Neuronal stem cell (in vitro differentiated cells): Measurements from ENCODE around the gene TRIB2.

Experiments
- DNase-seq: peaks from one replicate; pipeline ENCODE4 v3.0.0-alpha.2; 2013; ENCODE audit warnings: low spot score
- H2AFZ ChIP-seq: one replicate; pipeline ENCODE4 v1.6.1; 2013; ENCODE audit warnings: mild to moderate bottlenecking, low read length, inconsistent platforms
- H2AK5ac ChIP-seq: 2 replicates; pipeline ENCODE4 v1.6.1; 2013; ENCODE audit warnings: low read depth, mild to moderate bottlenecking, inconsistent platforms, low read length, moderate library complexity, mixed read lengths
- H2BK120ac ChIP-seq: 2 replicates; pipeline ENCODE4 v1.6.1; 2013; ENCODE audit warnings: low read depth, mild to moderate bottlenecking, inconsistent platforms, low read length, moderate library complexity, mixed read lengths
- H2BK12ac ChIP-seq: one replicate; pipeline ENCODE4 v1.6.1; 2013; ENCODE audit warnings: low read length, inconsistent platforms
- H2BK15ac ChIP-seq: 2 replicates; pipeline ENCODE4 v1.6.1; 2013; ENCODE audit warnings: mild to moderate bottlenecking, low read length, inconsistent platforms, mixed read lengths
- H2BK5ac ChIP-seq: one replicate; pipeline ENCODE4 v1.6.1; 2013; ENCODE audit warnings: inconsistent platforms, mild to moderate bottlenecking, low read length, moderate library complexity
- H3K14ac ChIP-seq: one replicate; pipeline ENCODE4 v1.6.1; 2013; ENCODE audit warnings: low read length, inconsistent platforms
- H3K18ac ChIP-seq: 2 replicates; pipeline ENCODE4 v1.6.1; 2013; ENCODE audit warnings: low read length, inconsistent platforms
- H3K23ac ChIP-seq: 2 replicates; pipeline ENCODE4 v1.6.1; 2013; ENCODE audit warnings: low read depth, mild to moderate bottlenecking, mixed read lengths, low read length, inconsistent platforms; ENCODE audit not compliant: poor library complexity
- H3K27ac ChIP-seq: replicated peaks from 3 replicates; pipeline ENCODE4 v1.5.1; 2013; ENCODE audit warnings: low read length, inconsistent platforms
- H3K27me3 ChIP-seq, 3 experiments: 2 replicates each; pipeline ENCODE4 v1.6.1; 2013; ENCODE audit warnings: low read length in 3 of 3, mild to moderate bottlenecking in 2 of 3, inconsistent platforms in 1 of 3, low read depth in 1 of 3, mixed read lengths in 1 of 3, moderate library complexity in 1 of 3; ENCODE audit not compliant: control insufficient read depth in 3 of 3, insufficient read depth in 3 of 3
- H3K36me3 ChIP-seq, 2 donors: replicated peaks in 1 of 2; 2 replicates each; pipeline ENCODE4 v1.6.1; 2013; ENCODE audit warnings: low read length in 2 of 2; ENCODE audit not compliant: control insufficient read depth in 2 of 2, insufficient read depth in 2 of 2
- H3K4ac ChIP-seq: 2 replicates; pipeline ENCODE4 v1.6.1; 2013; ENCODE audit warnings: inconsistent platforms, mild to moderate bottlenecking, low read length, moderate library complexity
- H3K4me1 ChIP-seq, 2 donors: 1 replicate in 1 of 2; 2 replicates in 1 of 2; pipeline ENCODE4 v1.6.1; 2013; ENCODE audit warnings: low read length in 2 of 2, low read depth in 1 of 2; ENCODE audit not compliant: control insufficient read depth in 2 of 2, insufficient read depth in 1 of 2
- H3K4me2 ChIP-seq: one replicate; pipeline ENCODE4 v1.6.1; 2013; ENCODE audit warnings: mild to moderate bottlenecking, low read length, inconsistent platforms; ENCODE audit not compliant: insufficient read depth, poor library complexity, severe bottlenecking
- H3K4me3 ChIP-seq, 2 donors: 2 replicates each; pipeline ENCODE4 v1.5.1; 2013; ENCODE audit warnings: low read length in 2 of 2, mild to moderate bottlenecking in 2 of 2, inconsistent platforms in 1 of 2, moderate library complexity in 1 of 2
- H3K79me1 ChIP-seq: one replicate; pipeline ENCODE4 v1.6.1; 2013; ENCODE audit warnings: low read depth, mild to moderate bottlenecking, inconsistent platforms, low read length, moderate library complexity
- H3K9ac ChIP-seq: one replicate; pipeline ENCODE4 v1.6.1; 2013; ENCODE audit warnings: mild to moderate bottlenecking, low read depth, low read length, inconsistent platforms; ENCODE audit not compliant: poor library complexity
- H3K9me3 ChIP-seq, 2 donors: replicated peaks in 1 of 2; 2 replicates each; pipeline versions ENCODE3 to v1.6.1; 2013; ENCODE audit warnings: low read length in 2 of 2, mild to moderate bottlenecking in 2 of 2, inconsistent platforms in 1 of 2, low read depth in 1 of 2, mixed read lengths in 1 of 2, moderate library complexity in 1 of 2; ENCODE audit not compliant: control insufficient read depth in 2 of 2, insufficient read depth in 1 of 2
- H4K8ac ChIP-seq: one replicate; pipeline ENCODE4 v1.6.1; 2013; ENCODE audit warnings: low read depth, mild to moderate bottlenecking, inconsistent platforms, low read length, moderate library complexity
- H4K91ac ChIP-seq: one replicate; pipeline ENCODE4 v1.6.1; 2013; ENCODE audit warnings: low read length, low read depth, mild to moderate bottlenecking, inconsistent platforms; ENCODE audit not compliant: poor library complexity
- WGBS, 2 donors: extraction: QIAGEN DNeasy Blood & Tissue Kit; methylation state at CpG; one replicate each; pipeline ENCODE4 v1.1.7; 2013; ENCODE audit warnings: missing lambda C conversion rate in 2 of 2, mixed read lengths in 1 of 2; ENCODE audit not compliant: insufficient read length in 2 of 2, insufficient replicate concordance in 1 of 2; ENCODE audit errors: extremely low coverage in 2 of 2; 5-methylcytosine and 5-hydroxymethylcytosine counted together

TRIB2 gene

DNA sequence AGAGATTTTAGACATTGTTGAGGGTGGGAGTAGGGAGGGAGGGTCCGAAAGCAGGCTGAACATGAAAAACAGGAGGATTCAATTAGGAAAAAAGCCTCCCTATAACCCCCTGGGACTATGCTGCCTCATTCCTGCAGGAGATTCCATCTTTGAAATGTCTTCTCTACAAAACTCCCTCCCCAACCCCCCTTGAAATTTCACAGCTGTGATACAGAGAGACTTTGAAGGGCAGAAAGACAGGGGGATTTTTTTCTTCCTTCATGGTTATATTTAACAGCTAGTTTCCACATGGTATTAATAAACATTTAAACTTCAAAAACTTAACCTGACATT is 57.6 kb downstream of the TRIB2 start:
- H3K9ac ChIP-seq = no peak overlapping the region
- no peak overlapping the region for H3K14ac ChIP-seq
- peaks cover 2 to 6% of the 10 kb centered on the region in 2 donors for H3K9me3 ChIP-seq
- no peak overlapping the region for H2BK15ac ChIP-seq
- no peak overlapping the region for H2BK12ac ChIP-seq
- no peak overlapping the region for H4K8ac ChIP-seq
- no peaks in the 10 kb centered on the region for H3K79me1 ChIP-seq
- H2AK5ac ChIP-seq = no peak overlapping the region
- DNase-seq = no peak
- H2BK5ac ChIP-seq = no peak overlapping the region
- H3K4me2 ChIP-seq = no peak overlapping the region
- H3K23ac ChIP-seq = no peak overlapping the region
- no peak overlapping the region for H3K4me3 ChIP-seq
- no peak overlapping the region for H4K91ac ChIP-seq
- no peak overlapping the region for H3K18ac ChIP-seq
- no peak overlapping the region for H2BK120ac ChIP-seq
- peaks cover 9 to 10% of the 10 kb centered on the region in 2 donors for H3K4me1 ChIP-seq
- no peaks in the 10 kb centered on the region for H3K36me3 ChIP-seq
- no CpG with 5 or more reads among the region's 1 CpG for WGBS, 2 donors
- H3K27ac ChIP-seq = no peak overlapping the region
- no peaks in the 10 kb centered on the region for H3K27me3 ChIP-seq
- no peak overlapping the region for H2AFZ ChIP-seq
- H3K4ac ChIP-seq = no peak overlapping the region

DNA sequence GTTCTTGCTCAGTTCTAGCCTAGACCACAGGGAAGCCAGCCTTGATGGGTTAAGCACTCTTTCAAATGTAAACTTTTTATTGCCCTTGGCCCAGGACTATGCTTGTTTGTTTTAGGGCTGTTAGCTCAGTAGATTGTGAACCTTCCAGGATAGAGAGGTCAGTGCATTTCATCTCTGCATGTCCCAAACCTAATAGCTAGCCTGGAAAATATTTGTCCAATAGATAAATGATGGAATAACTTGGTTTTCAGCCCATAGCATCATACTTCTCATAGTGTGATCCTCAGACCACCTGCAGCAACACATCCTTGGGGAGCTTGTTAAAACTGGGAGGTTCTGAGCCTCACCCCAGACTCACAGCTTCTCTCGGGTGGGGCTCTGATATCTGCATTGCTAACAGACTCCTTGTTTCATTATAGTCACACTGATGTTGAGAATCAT is 59.8 kb downstream of the TRIB2 start:
- H2BK12ac ChIP-seq = no peak overlapping the region
- no peak overlapping the region for H2BK120ac ChIP-seq
- peaks cover 6 to 10% of the 10 kb centered on the region in 2 donors for H3K4me1 ChIP-seq
- H2BK15ac ChIP-seq = no peak overlapping the region
- H3K27me3 ChIP-seq = no peaks in the 10 kb centered on the region
- H4K8ac ChIP-seq = no peak overlapping the region
- no peak overlapping the region for H3K23ac ChIP-seq
- H3K4ac ChIP-seq = no peak overlapping the region
- H2BK5ac ChIP-seq = no peak overlapping the region
- DNase-seq = no peak
- no peak overlapping the region for H3K9ac ChIP-seq
- H4K91ac ChIP-seq = no peak overlapping the region
- H3K14ac ChIP-seq = no peak overlapping the region
- no peak overlapping the region for H3K18ac ChIP-seq
- no peaks in the 10 kb centered on the region for H3K36me3 ChIP-seq
- H3K4me2 ChIP-seq = no peak overlapping the region
- H3K79me1 ChIP-seq = no peaks in the 10 kb centered on the region
- WGBS, 2 donors = no CpG with 5 or more reads among the region's 1 CpG
- H2AFZ ChIP-seq = no peak overlapping the region
- H2AK5ac ChIP-seq = no peak overlapping the region
- H3K9me3 ChIP-seq = peaks cover 2 to 6% of the 10 kb centered on the region in 2 donors
- H3K4me3 ChIP-seq = no peak overlapping the region
- H3K27ac ChIP-seq = no peak overlapping the region

DNA sequence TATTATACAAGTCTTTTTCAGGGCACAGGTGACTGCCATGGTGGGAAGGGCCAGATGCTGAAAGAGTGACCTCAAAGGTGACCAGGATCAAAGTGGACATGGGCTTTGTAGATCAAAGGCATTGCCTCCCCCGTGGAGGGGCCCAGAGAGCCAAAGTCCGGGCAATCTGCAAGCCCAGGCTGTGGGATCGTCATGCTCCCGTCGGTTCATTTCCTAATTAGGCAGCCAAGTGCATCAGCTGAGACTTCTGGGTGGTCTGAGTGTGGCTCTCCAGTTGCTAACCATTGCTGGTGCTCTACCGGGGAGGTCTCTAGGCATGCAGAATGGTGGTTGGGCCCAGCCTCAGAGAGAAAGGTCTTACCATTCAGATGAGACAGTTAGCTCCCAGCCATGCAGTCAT is 61.6 kb downstream of the TRIB2 start:
- H3K27me3 ChIP-seq = no peaks in the 10 kb centered on the region
- H3K9ac ChIP-seq = no peak overlapping the region
- no peak overlapping the region for H3K4me3 ChIP-seq
- H3K4ac ChIP-seq = no peak overlapping the region
- no peak overlapping the region for H2BK12ac ChIP-seq
- H2AK5ac ChIP-seq = no peak overlapping the region
- no peak overlapping the region for H3K27ac ChIP-seq
- H3K18ac ChIP-seq = no peak overlapping the region
- H3K23ac ChIP-seq = no peak overlapping the region
- no CpG with 5 or more reads among the region's 6 CpGs for WGBS, 2 donors
- no peak overlapping the region for H4K8ac ChIP-seq
- peaks cover 2 to 6% of the 10 kb centered on the region in 2 donors for H3K9me3 ChIP-seq
- H2BK5ac ChIP-seq = no peak overlapping the region
- H3K4me1 ChIP-seq = peaks cover 5 to 8% of the 10 kb centered on the region in 2 donors
- DNase-seq = no peak
- H3K79me1 ChIP-seq = no peaks in the 10 kb centered on the region
- H4K91ac ChIP-seq = no peak overlapping the region
- H2BK120ac ChIP-seq = no peak overlapping the region
- no peak overlapping the region for H2AFZ ChIP-seq
- no peak overlapping the region for H3K14ac ChIP-seq
- H2BK15ac ChIP-seq = no peak overlapping the region
- H3K36me3 ChIP-seq = no peaks in the 10 kb centered on the region
- no peak overlapping the region for H3K4me2 ChIP-seq

DNA sequence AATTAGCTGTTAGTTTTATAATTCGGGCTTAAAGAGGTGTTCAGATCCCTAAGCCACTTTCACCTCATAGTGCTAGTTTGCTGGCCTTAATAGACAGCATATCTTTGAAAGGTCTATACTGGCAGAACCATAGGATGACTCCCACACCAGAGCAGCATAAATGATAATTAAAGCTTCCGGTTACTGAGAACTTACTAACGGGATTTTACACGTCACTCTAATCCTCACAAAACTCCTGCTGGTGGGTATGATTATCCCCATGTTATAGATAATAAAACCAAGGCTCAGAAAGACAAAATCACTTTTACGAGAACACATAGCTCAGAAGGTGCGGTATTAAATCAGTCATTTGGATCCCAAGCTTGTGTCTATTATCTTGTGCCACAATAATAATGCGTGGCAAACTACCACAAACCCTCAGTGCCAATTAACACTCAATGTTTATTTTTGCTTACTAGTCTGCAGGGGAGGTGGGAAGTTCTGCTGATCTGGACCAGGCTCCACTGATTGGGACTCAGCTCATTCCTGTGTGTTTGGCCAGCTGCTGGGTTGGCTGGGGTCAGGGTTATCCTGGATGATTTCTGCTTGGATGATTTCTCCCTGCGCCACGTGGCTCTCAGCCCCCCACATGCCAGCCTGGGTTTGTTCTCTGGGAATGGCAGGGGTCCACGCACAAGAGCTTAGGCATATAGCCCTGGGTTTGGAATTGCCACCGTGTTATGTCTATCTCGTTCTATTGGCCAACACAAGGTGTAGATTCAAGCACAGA is 62.3 kb downstream of the TRIB2 start:
- no peak overlapping the region for H3K4ac ChIP-seq
- H3K36me3 ChIP-seq = no peaks in the 10 kb centered on the region
- no peak overlapping the region for H3K27ac ChIP-seq
- H2BK120ac ChIP-seq = no peak overlapping the region
- WGBS, 2 donors = no CpG with 5 or more reads among the region's 12 CpGs
- H3K18ac ChIP-seq = no peak overlapping the region
- no peak overlapping the region for H2BK12ac ChIP-seq
- H3K9ac ChIP-seq = no peak overlapping the region
- peaks cover 2 to 6% of the 10 kb centered on the region in 2 donors for H3K9me3 ChIP-seq
- H3K4me3 ChIP-seq = no peak overlapping the region
- H3K14ac ChIP-seq = no peak overlapping the region
- H3K79me1 ChIP-seq = no peaks in the 10 kb centered on the region
- peaks cover 0 to 2% of the 10 kb centered on the region in 2 donors for H3K4me1 ChIP-seq
- no peaks in the 10 kb centered on the region for H3K27me3 ChIP-seq
- no peak overlapping the region for H3K23ac ChIP-seq
- H4K8ac ChIP-seq = no peak overlapping the region
- no peak overlapping the region for H2BK15ac ChIP-seq
- H2AFZ ChIP-seq = no peak overlapping the region
- H3K4me2 ChIP-seq = no peak overlapping the region
- H2AK5ac ChIP-seq = no peak overlapping the region
- DNase-seq = no peak
- no peak overlapping the region for H4K91ac ChIP-seq
- no peak overlapping the region for H2BK5ac ChIP-seq
